ENCODE data around the gene NDUFB5.
A peak's percentile ranks its signal among the peaks of the same experiment; 100 is the strongest.
"Not testable (repeated sequence)": the region's sequence is repeated elsewhere in the genome, so short reads cannot be mapped to it uniquely, and the experiment has no call there.

The NDUFB5 gene

DNA sequence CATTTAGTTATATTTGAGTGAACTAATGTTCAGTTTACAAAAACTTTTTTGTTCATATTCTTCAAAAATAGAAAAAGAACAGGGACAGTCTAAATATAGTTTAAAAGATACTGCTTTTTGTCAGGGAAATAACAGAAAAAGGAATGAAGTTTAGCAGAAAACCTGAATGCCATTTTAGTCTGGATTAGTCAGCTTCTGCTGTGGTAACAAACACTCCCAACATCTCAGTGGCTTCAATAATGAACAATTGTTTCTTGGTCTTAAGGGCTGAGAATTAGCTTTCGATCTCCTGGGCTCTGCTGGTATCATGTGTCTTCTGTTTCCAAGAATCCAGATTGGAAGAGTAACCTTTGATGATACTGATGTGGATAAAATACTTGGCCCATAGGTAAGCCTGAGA lies 35.9 kb downstream of the NDUFB5 start:
- DNase-seq: no peak

DNA sequence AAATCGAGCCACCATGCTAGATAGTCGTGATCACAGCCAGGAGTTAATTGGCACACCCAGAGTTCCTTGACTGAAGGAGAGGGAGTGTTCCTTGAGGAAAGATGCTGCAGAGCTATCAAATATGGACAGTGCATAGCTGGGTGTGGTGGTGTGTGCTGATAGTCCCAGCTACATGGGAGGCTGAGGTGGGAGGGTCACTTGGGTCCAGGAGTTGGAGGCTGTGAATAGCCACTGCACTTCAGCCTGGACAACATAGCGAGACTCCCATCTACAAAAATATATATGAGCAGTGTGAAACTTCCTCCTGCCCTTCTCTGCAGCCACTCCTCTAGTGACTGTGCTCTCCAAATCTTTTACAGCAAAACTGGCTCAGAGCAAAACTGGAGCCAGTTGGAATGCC lies 38.3 kb downstream of the NDUFB5 start:
- DNase-seq: no peak

DNA sequence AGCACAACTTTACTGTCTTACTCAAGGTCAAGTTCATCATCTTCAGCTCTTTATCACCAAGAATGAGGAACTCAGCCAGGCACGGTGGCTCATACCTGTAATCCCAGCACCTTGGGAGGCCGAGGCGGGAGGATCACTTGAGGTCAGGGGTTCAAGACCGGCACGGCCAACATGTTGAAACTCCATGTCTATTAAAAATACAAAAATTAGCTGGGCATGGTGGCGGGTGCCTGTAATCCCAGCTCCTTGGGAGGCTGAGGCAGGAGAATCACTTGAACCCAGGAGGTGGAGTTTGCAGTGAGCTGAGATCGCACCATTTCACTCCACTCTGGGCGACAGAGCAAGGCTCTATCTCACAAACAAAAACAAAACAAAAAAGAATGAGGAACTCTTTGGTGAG lies 39.2 kb downstream of the NDUFB5 start:
- not testable (repeated sequence) for DNase-seq

DNA sequence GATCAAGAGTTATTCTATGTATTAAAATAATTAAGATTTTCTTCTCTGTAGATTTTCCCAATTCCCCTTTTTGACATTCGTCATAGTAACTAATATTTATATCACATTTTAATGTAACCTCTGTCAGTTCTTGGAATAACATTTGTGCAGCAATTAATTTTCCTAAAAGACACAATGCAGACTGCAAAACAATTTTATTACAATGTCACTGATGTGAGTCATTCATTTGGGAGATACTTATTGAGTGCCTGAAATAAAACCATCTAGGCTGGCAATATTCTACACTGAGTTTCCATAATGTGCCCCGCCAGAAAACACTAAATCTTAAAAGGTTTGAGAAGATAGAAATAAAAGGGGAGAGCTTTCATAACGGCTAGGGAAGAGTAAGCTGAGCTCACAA lies 41.6 kb downstream of the NDUFB5 start:
- no peak for DNase-seq

DNA sequence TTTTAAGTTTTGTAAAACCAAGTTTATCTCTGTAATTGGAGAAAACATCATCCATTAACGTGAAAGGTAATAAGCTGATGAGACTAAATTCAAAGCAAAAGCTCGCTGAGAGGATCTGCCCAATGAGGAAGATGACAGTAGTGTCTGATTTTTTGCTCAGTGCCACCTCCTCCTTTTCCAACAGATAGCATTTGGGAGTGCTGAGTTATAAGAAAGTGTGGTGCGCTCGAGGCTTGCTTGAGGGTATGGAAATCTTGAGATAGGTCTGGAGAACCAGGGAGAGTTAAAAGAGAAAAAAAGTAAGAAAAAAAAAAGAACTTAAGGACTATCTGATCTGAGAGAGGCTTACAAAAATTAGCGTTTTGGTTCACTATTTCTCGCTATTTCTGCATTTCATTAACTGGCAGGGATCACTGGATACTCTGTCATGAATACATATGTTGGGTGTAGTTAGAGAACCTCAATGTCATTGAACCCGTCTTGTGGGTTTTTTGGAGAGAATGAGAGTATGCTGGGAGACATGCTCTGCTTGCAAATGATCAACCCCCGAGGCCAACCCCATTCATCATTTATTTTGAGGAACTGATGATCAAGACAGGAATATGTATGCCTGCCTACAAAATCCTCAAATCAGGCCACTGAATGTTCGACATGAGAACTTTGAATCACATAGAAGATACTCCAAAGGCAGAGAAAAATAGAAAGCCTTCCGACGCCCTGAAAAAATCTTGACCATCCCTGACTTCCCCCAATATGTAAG lies 47.3 kb downstream of the NDUFB5 start:
- DNase-seq: no peak

DNA sequence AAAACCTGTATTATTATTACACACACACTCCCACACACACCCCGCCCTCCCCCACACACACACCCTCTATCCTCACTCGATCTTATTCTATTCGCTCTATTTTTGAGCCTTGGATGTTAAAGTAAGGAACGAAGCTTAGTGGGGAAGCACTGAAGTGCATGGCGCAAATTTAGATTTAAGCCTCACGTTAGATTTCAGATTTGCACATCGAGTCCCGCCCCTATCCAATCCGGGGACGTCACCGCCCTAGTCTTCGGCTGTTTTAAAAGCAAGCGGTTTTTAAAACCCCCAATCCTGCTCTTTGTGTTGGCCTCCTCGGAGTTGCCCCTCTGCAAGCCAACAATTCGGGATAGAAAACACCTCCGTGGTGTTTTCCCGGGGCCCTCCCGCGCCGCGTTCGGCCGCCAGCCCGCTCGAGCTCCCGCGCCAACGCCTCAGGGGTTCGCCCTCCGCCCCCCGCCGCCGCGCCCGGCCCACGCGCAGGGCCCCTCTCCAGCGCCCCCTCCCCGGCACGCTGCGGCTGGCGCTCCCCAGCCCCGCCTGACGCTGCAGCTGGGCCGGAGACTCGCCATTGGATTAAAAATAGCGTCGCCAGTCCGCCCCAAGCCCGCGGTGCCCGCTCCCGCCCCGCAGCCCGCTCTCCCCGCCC lies 48.0 kb downstream of the NDUFB5 start, which contains the start of gene USP13:
Gene USP13, plus strand, starts transcription at position 594 of the 649 bp plus-strand sequence. CDS start 186 bp downstream, outside the sequence.
- peak; percentile 74 for DNase-seq

DNA sequence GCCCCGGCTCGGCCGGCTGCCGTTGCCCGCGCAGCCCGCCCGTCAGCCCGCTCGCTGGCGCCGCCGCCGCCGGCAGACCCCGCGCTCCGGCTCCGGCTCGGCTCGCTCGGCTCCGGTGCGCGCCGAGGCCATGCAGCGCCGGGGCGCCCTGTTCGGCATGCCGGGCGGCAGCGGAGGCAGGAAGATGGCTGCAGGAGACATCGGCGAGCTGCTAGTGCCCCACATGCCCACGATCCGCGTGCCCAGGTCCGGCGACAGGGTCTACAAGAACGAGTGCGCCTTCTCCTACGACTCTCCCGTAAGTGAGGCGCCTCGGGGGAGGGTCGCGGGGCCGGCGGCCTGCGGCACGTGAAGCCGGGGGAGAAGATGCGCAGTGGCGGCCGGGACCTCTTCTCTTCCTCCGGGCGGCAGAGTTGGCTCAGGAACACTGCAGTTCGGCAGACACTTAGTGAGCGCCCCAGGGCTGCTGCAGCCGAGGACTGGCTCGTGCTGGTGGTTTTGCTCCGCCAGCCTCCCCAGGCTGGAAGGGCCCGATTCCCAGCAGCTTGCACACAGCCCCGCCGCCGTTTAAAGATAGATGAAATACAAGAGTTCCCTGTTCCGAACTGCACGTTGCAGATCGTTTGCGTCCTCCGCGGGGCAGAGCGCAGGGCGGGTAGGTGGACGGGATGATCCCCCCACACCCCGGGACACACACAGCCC lies 48.7 kb downstream of the NDUFB5 start:
- DNase-seq: peak; percentile 67

DNA sequence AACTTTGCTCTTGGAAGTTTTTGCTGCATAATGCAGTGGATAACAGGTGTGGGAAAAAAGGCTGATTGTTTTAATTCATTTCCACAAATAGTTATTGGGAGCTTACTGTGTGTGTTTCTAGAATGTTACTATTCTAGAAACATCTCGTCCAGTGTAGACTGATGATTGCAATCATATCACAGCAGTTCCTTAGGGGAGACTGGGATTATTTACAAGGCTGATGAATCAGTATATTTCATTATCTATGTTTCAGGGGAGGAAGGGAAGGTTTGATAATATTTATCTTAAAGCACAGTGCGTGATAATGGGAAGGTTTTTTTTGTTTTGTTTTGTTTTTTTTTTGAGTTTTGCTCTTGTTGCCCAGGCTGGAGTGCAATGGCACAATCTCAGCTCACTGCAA lies 50.6 kb downstream of the NDUFB5 start:
- no peak for DNase-seq

DNA sequence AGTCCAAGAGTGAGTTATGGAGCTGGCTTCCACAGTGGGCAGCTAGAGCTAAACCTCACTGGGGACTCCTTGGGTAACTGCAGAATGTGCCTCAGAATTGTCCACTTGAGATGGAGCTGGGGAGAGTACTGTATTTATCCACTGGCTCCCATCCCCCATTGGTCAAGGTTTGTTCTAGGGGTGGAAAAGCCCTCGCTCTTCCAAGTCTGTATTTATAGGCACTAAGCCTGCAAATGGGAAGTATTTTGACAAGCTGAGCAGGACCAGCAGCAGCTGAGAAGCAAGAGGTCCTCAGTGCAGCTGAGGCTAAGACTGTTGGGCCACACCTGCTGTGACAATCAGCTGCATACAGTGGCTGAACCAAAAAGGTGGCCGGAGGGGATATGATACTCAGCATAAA lies 54.0 kb downstream of the NDUFB5 start:
- no peak for DNase-seq

DNA sequence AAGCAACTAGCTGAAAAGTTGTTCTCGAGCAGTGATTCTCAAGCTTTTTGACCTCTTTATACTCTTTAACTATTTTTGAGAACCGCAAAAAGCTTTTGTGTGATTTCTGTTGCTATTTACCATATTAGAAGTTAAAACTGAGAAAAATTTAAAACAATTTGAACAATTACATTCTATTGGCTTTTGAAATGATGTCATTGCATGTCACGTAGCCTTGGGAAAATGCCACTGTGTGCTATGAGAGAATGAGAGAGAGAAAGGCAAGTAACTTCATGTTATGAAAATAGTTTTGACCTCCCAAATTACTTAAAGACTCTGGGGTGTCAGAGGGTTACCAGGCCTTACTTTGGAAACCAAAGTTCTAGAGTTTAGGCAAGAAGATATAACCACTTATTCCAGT lies 56.3 kb downstream of the NDUFB5 start:
- no peak for DNase-seq

DNA sequence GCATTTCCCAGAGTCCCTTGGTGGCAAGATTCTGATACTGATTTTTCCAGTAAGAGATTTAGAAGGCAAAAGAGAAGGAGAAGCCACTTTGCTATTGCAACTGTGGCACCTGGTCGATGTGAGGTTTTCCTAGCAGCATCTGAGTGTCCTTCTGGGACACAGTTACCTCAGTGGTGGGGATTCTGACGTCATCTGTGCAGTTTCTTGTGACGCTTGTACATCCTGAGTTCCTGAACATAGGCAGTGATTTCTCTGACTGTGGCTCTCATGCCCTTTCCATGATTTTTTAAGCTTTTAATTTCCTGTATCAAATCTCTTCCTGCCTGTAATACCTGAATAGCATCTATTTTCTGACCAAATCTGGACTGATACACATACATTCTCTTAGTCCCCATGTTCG lies 57.2 kb downstream of the NDUFB5 start:
- DNase-seq: no peak

DNA sequence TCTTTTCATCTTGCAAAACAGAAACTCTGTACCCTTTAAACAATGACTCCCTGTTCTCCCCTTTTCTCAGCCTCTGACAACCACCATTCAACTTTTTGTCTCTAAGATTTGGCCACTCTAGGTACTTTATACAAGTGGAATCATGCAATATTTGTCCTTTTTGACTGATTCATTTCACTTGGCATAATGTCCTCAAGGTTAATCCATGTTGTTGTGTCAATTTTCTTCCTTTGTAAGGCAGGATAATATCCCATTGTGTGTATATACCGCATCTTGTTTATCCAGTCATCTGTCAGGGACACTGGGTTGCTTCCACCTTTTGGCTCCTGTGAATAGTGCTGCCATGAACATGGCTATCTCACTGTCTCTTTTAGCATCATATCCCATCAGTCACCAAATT lies 58.5 kb downstream of the NDUFB5 start:
- no peak for DNase-seq

DNA sequence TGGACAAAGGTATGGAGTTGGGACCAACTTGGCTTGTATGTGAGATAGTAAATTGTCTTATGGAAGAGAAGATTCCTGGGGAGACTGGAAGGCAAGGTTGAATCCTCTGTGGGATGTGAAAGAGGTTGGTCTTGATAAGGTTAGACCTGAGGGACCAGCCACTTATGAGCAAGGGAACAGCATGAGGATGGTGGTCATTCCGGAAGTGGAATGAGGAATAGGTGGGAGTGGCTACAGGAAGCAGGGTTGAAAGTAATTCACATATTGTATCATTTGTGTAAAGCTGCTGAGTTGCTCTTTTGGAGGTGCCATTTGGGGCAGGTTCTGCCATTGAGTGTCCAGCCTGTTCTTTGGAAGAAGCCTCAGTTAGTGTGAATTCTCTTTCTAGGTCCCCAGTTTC lies 61.4 kb downstream of the NDUFB5 start:
- no peak for DNase-seq

DNA sequence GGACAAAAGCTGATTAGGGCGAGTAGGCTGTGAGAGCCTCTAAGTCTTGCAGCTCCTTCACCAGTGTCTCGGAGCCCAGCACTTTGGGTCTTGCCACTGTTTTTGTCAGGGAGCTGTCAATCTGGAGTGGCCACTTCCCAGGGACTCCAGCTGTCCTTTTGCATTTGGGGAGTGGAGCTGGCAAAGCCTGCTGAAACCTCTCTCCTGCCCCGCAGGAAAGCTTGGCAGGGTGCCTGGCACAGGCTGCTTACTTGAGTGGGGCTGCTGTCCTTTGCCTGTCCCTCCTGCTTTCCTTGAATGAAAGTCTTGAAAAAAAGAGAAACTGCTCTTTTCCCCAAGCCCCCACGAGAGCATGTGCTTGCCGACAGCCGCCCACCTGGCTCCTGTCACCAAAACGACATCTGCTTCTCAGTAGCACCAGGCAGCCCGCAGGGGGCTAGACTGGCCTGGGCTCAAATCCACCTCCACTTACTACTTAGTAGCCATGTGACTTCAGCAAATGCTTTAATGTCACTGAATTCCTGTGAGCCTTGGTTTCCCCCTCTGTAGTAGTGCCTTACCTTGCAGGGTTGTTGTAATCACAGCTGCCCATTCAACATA lies 61.9 kb downstream of the NDUFB5 start:
- peak; percentile 75 for DNase-seq

DNA sequence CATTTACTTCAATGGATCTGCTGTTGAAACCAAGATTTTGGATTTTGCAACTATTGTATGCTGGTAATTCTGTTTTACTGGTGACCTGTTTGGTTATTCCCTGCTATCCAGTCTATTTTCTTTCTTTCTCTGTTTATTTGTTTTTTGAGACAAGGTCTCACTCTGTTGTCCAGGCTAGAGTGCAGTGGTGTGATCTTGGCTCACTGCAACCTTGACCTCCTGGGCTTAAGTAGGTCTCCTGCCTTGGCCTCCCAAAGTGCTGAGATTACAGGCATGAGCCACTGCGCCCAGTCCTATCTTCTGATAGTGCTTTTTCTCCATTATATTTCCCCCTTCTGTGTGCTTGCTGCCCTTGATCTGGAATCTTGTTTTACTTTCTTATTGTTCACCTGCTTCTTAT lies 63.8 kb downstream of the NDUFB5 start:
- DNase-seq: no peak

DNA sequence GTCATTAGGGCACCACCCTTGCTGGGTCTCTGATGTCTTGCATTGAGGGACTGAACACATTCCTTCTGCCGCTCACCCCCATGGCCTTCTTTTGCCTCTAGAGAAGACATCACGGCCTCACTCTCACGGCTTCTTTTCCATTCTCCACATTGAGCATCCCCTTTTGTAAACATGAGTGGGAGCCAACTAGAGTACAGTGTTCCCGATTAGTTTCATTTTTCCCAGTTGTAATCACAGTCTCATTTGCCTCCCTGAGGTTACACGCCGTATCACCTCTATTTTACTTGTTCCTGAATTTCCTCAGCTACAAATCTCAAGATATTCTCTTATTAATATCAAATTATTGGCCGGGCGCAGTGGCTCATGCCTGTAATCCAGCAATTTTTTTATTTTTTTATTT lies 65.7 kb downstream of the NDUFB5 start:
- DNase-seq: no peak

DNA sequence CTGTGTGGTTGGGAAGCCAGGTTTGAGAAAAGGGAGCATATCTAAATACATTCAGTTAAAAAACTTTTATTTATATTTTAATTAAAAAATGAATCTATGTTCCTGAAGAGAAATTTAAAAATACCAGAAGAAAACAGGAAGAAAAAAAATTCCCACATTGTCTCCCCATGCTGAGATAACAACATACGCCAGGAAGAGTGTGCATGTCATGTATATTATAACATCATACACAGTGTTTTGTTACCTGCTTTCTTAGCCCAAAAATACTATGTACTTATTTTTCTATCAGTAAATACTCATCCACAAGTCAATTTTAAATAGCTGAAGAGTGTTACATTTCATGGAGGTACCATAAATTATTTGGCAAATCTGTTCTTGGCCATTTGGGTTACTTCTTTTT lies 66.7 kb downstream of the NDUFB5 start:
- no peak for DNase-seq

DNA sequence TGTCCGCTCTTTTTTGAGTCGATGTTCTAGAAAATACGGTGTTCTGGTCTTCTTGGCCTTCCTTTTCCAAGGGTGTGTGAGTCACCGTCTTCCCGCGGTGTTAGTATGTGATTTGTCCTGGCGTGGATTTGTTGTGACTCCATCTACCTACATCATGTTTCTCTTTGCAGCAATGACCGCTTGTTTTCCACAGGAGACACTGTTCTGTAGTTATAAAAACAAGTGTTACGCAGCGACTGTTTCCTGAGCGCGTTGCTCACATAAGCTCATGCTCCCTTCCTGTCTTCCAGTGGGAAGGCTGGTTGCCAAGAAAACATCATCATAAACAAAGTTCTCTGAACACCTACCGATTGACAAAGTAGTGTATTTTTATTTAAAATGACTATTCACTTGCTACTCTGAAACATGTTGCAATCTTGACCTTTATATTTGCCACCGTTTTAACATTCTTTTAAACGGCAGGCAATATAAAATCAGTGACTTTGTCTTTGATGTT lies 67.2 kb downstream of the NDUFB5 start:
- no peak for DNase-seq

DNA sequence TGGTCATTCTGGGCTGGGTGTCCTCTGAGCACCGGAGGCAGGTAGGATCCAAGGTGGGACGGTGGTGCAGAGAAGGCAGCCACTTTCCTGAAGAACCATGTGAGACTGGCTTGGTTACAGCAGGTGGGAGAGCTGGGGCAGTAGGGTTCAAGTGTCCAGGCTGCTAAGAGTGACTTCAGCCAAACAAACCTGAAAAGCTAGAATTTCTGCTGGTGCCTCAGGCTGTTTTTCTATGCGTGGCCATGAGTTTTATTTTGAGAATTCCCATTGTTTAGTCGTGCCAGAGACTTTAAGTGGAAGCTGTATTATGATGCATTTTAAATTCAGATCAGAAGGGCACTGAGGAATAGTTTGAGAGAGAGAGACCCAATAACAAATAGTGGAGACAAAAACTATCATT lies 68.3 kb downstream of the NDUFB5 start:
- no peak for DNase-seq

DNA sequence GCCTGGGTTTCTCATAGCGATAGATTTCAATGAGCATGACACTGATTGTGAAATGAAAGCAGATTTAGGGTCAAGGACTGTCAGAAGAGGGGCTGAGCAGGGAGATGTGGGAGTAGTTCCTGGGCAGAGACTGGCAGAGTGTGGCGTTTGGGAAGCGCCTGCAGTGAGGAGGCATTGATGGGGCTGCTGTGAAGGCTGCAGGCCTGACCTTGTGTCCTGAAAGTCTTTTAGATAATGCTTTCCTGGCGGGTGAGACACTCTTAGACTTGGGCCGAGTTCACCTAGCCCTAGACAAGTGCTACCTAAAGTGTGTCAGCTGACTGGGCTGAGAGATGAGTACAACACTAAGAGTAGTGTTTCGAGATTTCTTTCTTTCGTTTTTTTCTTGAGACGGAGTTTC lies 68.9 kb downstream of the NDUFB5 start:
- DNase-seq: no peak

DNA sequence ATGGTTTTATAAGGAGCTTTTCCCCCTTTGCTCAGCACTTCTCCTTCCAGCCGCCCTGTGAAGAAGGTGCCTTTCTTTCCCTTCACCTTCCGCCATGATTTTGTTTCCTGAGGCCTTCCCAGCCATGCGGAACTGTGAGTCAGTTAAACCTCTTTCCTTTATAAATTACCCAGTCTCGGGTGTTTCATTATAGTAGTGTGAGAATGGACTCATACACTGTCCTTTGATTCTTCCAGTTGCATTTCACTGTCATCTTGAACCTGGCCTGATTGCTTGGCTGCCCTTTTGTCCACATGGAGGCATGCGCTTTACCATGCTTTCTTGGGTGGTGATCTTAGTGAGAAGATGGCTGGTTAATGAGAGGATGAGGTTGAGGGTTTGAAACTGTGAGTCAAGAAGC lies 71.5 kb downstream of the NDUFB5 start:
- no peak for DNase-seq
